ENCODE results near the gene SGSM2.
"Not testable (repeated sequence)": the region's sequence is repeated elsewhere in the genome, so short reads cannot be mapped to it uniquely, and the experiment has no call there.

The SGSM2 gene

GRCh38 chr17:2336852-2337543 lies at the start of gene SGSM2:
Gene SGSM2 (plus strand): TSS chr17:2337501. CDS start chr17:2337689, 188 bp downstream.
- DNase-seq (ENCODE audit: low read depth in 2 of 2): peak; percentile 28 to 69

GRCh38 chr17:2289878-2290478 lies 47.3 kb upstream of the SGSM2 start:
- no peak for DNase-seq (ENCODE audit: low read depth in 2 of 2)

- DNase-seq (ENCODE audit: low read depth in 2 of 2): no peak
These were observed 45.2 kb upstream of the SGSM2 start for GRCh38 chr17:2292100-2292499.

GRCh38 chr17:2295575-2295974 lies 41.7 kb upstream of the SGSM2 start:
- no peak for DNase-seq (ENCODE audit: low read depth in 2 of 2)

- DNase-seq (ENCODE audit: low read depth in 2 of 2): no peak
These were observed 40.3 kb upstream of the SGSM2 start for GRCh38 chr17:2297023-2297422.

- DNase-seq (ENCODE audit: low read depth in 2 of 2): no peak
These were observed 38.2 kb upstream of the SGSM2 start for GRCh38 chr17:2299136-2299535.

- DNase-seq (ENCODE audit: low read depth in 2 of 2): no peak
These were observed 37.5 kb upstream of the SGSM2 start for GRCh38 chr17:2299756-2300155.

- DNase-seq (ENCODE audit: low read depth in 2 of 2): no peak
These were observed 34.5 kb upstream of the SGSM2 start for GRCh38 chr17:2302778-2303203.

- peak; percentile 85 to 93 for DNase-seq (ENCODE audit: low read depth in 2 of 2)
These were observed 33.8 kb upstream of the SGSM2 start, which contains the start of the genes SMG6 and SRR for GRCh38 chr17:2303204-2304188. Gene SMG6 (minus strand): TSS chr17:2303785. CDS start chr17:2303720, 65 bp downstream. Gene SRR (plus strand): TSS chr17:2303950. CDS start chr17:2315561, 11,611 bp downstream.

GRCh38 chr17:2304931-2305330 lies 32.4 kb upstream of the SGSM2 start:
- no peak for DNase-seq (ENCODE audit: low read depth in 2 of 2)

GRCh38 chr17:2309338-2310154 lies 27.8 kb upstream of the SGSM2 start:
- no peak for DNase-seq (ENCODE audit: low read depth in 2 of 2)

GRCh38 chr17:2312736-2313135 lies 24.6 kb upstream of the SGSM2 start:
- DNase-seq (ENCODE audit: low read depth in 2 of 2): no peak

GRCh38 chr17:2316916-2317205 lies 20.4 kb upstream of the SGSM2 start:
- DNase-seq (ENCODE audit: low read depth in 2 of 2): not testable (repeated sequence)

GRCh38 chr17:2317796-2318195 lies 19.5 kb upstream of the SGSM2 start:
- DNase-seq (ENCODE audit: low read depth in 2 of 2): no peak

- no peak for DNase-seq (ENCODE audit: low read depth in 2 of 2)
These were observed 18.2 kb upstream of the SGSM2 start for GRCh38 chr17:2319051-2319450.

- DNase-seq (ENCODE audit: low read depth in 2 of 2): no peak
These were observed 15.9 kb upstream of the SGSM2 start for GRCh38 chr17:2321399-2321798.

- DNase-seq (ENCODE audit: low read depth in 2 of 2): no peak
These were observed 13.5 kb upstream of the SGSM2 start for GRCh38 chr17:2323629-2324314.

GRCh38 chr17:2331303-2331702 lies 6.0 kb upstream of the SGSM2 start:
- DNase-seq (ENCODE audit: low read depth in 2 of 2): no peak

- DNase-seq (ENCODE audit: low read depth in 2 of 2): no peak
These were observed 1.5 kb upstream of the SGSM2 start for GRCh38 chr17:2335726-2336214.

- DNase-seq (ENCODE audit: low read depth in 2 of 2): peak; percentile 83 to 87
These were observed 968 bp upstream of the SGSM2 start, which contains the start of gene TSR1 for GRCh38 chr17:2336215-2336851. Gene TSR1 (minus strand): TSS chr17:2336457. CDS start chr17:2336427, 30 bp downstream.

Measured in stimulated activated CD8-positive, alpha-beta memory T cell treated with anti-CD3 and anti-CD28 coated beads, Interleukin-7, amount 100 ng/mL, for 4 hours (primary cell).